Measurements from ENCODE around the gene RFPL3.
"Not testable (repeated sequence)": the region's sequence is repeated elsewhere in the genome, so short reads cannot be mapped to it uniquely, and the experiment has no call there.

GRCh38 chr22:32337425-32337824, 20.2 kb upstream of the RFPL3 start:
- not testable (repeated sequence) for TF ChIP-seq CTCF, POLR2A (IDR thresholded peaks at IDR 0.05)
